Central memory CD4-positive, alpha-beta T cell (primary cell): Measurements from ENCODE around the gene NIPSNAP2.
"Not testable (repeated sequence)": the region's sequence is repeated elsewhere in the genome, so short reads cannot be mapped to it uniquely, and the experiment has no call there.

ENCODE experiments used
- DNase-seq: peaks from one replicate; pipeline ENCODE4 v3.0.0; 2022

The NIPSNAP2 gene

GRCh38 chr7:56048245-56048644 is 83.9 kb downstream of the NIPSNAP2 start:
- DNase-seq: no peak

GRCh38 chr7:56048763-56049162 is 84.4 kb downstream of the NIPSNAP2 start:
- DNase-seq: not testable (repeated sequence)
